Subcutaneous preadipocyte (primary cell): ENCODE results near the gene MOAP1. TPM values are rescaled to one million over a fixed set of nuclear protein-coding genes. Genes with fewer than 3 reads are reported as not detected.

Source experiments
- total RNA-seq: library from RNA; depleted of rRNA; stranded (reverse); fragments of >200 nt; gene quantifications from 2 replicates; pipeline ENCODE4 v1.2.3, GENCODE V29; 2012

Gene MOAP1
- total RNA-seq = 6.2 and 8.2 TPM in 2 replicates

GRCh38 chr14:93184391-93185348, at the start of gene MOAP1, which contains the start of gene LYSET:
TSS of gene MOAP1 (minus strand) at chr14:93184897. CDS start at chr14:93184242, 655 bp downstream.
TSS of gene LYSET (plus strand) at chr14:93185317. CDS start at chr14:93185406, 89 bp downstream.

GRCh38 chr14:93206793-93207467, 22.2 kb upstream of the MOAP1 start, which contains the start of the genes GON7 and UBR7:
TSS of gene GON7 (minus strand) at chr14:93207065. CDS start at chr14:93207037, 28 bp downstream.
TSS of gene UBR7 (plus strand) at chr14:93207256. CDS start at chr14:93207292, 36 bp downstream.

Other genes with a start within 250 kb of the MOAP1 start
- 13.6 and 19.2 TPM in 2 replicates for gene ITPK1, start 69.0 kb downstream of the MOAP1 start, total RNA-seq
- gene LYSET, start 420 bp upstream of the MOAP1 start, total RNA-seq = 3.7 and 7.2 TPM in 2 replicates
- 10.9 and 15.8 TPM in 2 replicates for gene GON7, start 22.2 kb upstream of the MOAP1 start, total RNA-seq
- gene UBR7, start 22.4 kb upstream of the MOAP1 start, total RNA-seq = 32.6 and 33.1 TPM in 2 replicates
- gene BTBD7, start 148.1 kb upstream of the MOAP1 start, total RNA-seq = 20.6 and 24.6 TPM in 2 replicates
- not detected in 2 replicates for gene COX8C, start 162.3 kb upstream of the MOAP1 start, total RNA-seq
- under 0.01 TPM in 2 replicates for gene UNC79, start 246.0 kb upstream of the MOAP1 start, total RNA-seq